Astrocyte of the spinal cord (primary cell): Measurements from ENCODE around the gene EZR.

Experiments used
- DNase-seq: peaks from one replicate; pipeline ENCODE4 v3.0.0; 2011; ENCODE audit warnings: low read depth, low spot score
- H3K4me3 ChIP-seq: 2 replicates; pipeline ENCODE4 v1.5.1; 2011; ENCODE audit warnings: low read depth, mild to moderate bottlenecking, low read length, moderate library complexity
- CTCF ChIP-seq: IDR thresholded peaks from 2 replicates; pipeline ENCODE4 v1.5.1; 2012; ENCODE audit warnings: low read depth, mild to moderate bottlenecking, low read length, inconsistent platforms
- in situ Hi-C: cut with HindIII; loops from 2 replicates; pipeline ENCODE4 v1.10.0; 2017; ENCODE audit warnings: low sequenced_read_pairs

EZR gene

GRCh38 chr6:158816803-158817727, 2.1 kb downstream of the EZR start:
- no peak for TF ChIP-seq CTCF
- in situ Hi-C loops, result no loop called here
- DNase-seq, result peak; percentile 44
- peak overlapping the region; percentile 72 for H3K4me3 ChIP-seq

- peak overlapping the region; percentile 72 for H3K4me3 ChIP-seq
- in situ Hi-C loops, result no loop called here
- TF ChIP-seq CTCF, result no peak
- DNase-seq, result peak; percentile 35
These were observed 2.8 kb downstream of the EZR start for GRCh38 chr6:158816329-158816728.

- peak overlapping the region; percentile 72 for H3K4me3 ChIP-seq
- DNase-seq, result no peak
- in situ Hi-C loops, result no loop called here
- TF ChIP-seq CTCF, result no peak
These were observed 3.3 kb downstream of the EZR start for GRCh38 chr6:158815907-158816306.

- in situ Hi-C loops, result no loop called here
- H3K4me3 ChIP-seq, result peak overlapping the region; percentile 72
- no peak for TF ChIP-seq CTCF
- DNase-seq, result no peak
These were observed 3.8 kb downstream of the EZR start for GRCh38 chr6:158815379-158815724.

- no peak overlapping the region for H3K4me3 ChIP-seq
- no peak for TF ChIP-seq CTCF
- DNase-seq, result no peak
- in situ Hi-C loops, result no loop called here
These were observed 6.1 kb downstream of the EZR start for GRCh38 chr6:158813032-158813431.

GRCh38 chr6:158812611-158813010, 6.6 kb downstream of the EZR start:
- no peak for DNase-seq
- no peak overlapping the region for H3K4me3 ChIP-seq
- in situ Hi-C loops, result no loop called here
- TF ChIP-seq CTCF, result no peak
